Measurements from ENCODE around the gene TTC17.
A peak's percentile ranks its signal among the peaks of the same experiment; 100 is the strongest.

- TF ChIP-seq CTCF (IDR thresholded peaks at IDR 0.05) (no peak), POLR2A (IDR thresholded peaks at IDR 0.05) (no peak), POLR2AphosphoS5 (IDR thresholded peaks at IDR 0.05) (peak; percentile 67), EP300 (IDR thresholded peaks at IDR 0.05) (no peak)
These were observed 131.2 kb downstream of the TTC17 start for GRCh38 chr11:43489869-43490465.
